Peyer's patch (tissue), 4 donors: ENCODE measurements around the gene IDH3G.

Experiments used
- CTCF ChIP-seq, 6 experiments: fragments of 450-650 bp in 4 of 6; fragments of 200-600 bp in 2 of 6; sonication (generic) in 1 of 6; IDR thresholded peaks; one replicate each; pipeline ENCODE4 v1.5.1; 2017 to 2019; ENCODE audit warnings: antibody characterized with exemption in 6 of 6, mild to moderate bottlenecking in 3 of 6, moderate library complexity in 1 of 6
- POLR2A ChIP-seq, 2 donors: fragments of 450-650 bp; IDR thresholded peaks; one replicate each; pipeline ENCODE4 v1.5.1; 2017; ENCODE audit warnings: antibody characterized with exemption in 2 of 2, mild to moderate bottlenecking in 2 of 2, moderate library complexity in 2 of 2

- TF ChIP-seq CTCF (IDR thresholded peaks at IDR 0.05), result no peak
- no peak for TF ChIP-seq POLR2A (IDR thresholded peaks at IDR 0.05)
Measured at GRCh38 chrX:153738056-153738605, 56.0 kb downstream of the IDH3G start.
